ENCODE measurements around the gene ALK.

GRCh38 chr2:29601872-29602271, 319.5 kb downstream of the ALK start:
- no peak for TF ChIP-seq CTCF (IDR thresholded peaks at IDR 0.05; ENCODE audit: borderline replicate concordance, extremely low read depth, low read length, poor library complexity, severe bottlenecking)
- no peak for TF ChIP-seq EZH2 (IDR thresholded peaks at IDR 0.05; ENCODE audit: borderline replicate concordance, low read depth, low read length, severe bottlenecking)

All from DND-41 (cell line).